ENCODE results near the gene SLC6A19.

- TF ChIP-seq IRF3 (IDR thresholded peaks at IDR 0.05) (no peak), TBL1XR1 (IDR thresholded peaks at IDR 0.05; ENCODE audit: low read depth, low read length) (no peak), POLR2A (IDR thresholded peaks at IDR 0.05; ENCODE audit: low read depth, low read length) (no peak), REST (IDR thresholded peaks at IDR 0.05; ENCODE audit: low read depth, low read length) (no peak), TCF12 (IDR thresholded peaks at IDR 0.05; ENCODE audit: low read depth, low read length) (no peak), NFYB (IDR thresholded peaks at IDR 0.05; ENCODE audit: insufficient read depth, low read depth, low read length) (no peak), MXI1 (IDR thresholded peaks at IDR 0.05; ENCODE audit: low read depth, low read length) (no peak), CTCF (IDR thresholded peaks at IDR 0.05 in 2 of 3, conservative IDR thresholded peaks at IDR 0.05 in 1 of 3; ENCODE audit: control insufficient read depth in 2 of 3, extremely low read depth in 1 of 3, insufficient read depth in 1 of 3, low read depth in 3 of 3, low read length in 3 of 3) (no peak), BACH1 (IDR thresholded peaks at IDR 0.05; ENCODE audit: borderline replicate concordance) (no peak), RFX5 (IDR thresholded peaks at IDR 0.05; ENCODE audit: low read depth, low read length) (no peak), FOS (IDR thresholded peaks at IDR 0.05; ENCODE audit: borderline replicate concordance, extremely low read depth, insufficient read length) (no peak)
- TF ChIP-seq, protein P1, sequence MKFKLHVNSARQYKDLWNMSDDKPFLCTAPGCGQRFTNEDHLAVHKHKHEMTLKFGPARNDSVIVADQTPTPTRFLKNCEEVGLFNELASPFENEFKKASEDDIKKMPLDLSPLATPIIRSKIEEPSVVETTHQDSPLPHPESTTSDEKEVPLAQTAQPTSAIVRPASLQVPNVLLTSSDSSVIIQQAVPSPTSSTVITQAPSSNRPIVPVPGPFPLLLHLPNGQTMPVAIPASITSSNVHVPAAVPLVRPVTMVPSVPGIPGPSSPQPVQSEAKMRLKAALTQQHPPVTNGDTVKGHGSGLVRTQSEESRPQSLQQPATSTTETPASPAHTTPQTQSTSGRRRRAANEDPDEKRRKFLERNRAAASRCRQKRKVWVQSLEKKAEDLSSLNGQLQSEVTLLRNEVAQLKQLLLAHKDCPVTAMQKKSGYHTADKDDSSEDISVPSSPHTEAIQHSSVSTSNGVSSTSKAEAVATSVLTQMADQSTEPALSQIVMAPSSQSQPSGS (IDR thresholded peaks at IDR 0.05; ENCODE audit: low read length) = no peak
- TF ChIP-seq, protein P2, sequence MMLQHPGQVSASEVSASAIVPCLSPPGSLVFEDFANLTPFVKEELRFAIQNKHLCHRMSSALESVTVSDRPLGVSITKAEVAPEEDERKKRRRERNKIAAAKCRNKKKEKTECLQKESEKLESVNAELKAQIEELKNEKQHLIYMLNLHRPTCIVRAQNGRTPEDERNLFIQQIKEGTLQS (IDR thresholded peaks at IDR 0.05; ENCODE audit: borderline replicate concordance, extremely low read depth, low read depth, low read length) = no peak
- TF ChIP-seq, protein P3, sequence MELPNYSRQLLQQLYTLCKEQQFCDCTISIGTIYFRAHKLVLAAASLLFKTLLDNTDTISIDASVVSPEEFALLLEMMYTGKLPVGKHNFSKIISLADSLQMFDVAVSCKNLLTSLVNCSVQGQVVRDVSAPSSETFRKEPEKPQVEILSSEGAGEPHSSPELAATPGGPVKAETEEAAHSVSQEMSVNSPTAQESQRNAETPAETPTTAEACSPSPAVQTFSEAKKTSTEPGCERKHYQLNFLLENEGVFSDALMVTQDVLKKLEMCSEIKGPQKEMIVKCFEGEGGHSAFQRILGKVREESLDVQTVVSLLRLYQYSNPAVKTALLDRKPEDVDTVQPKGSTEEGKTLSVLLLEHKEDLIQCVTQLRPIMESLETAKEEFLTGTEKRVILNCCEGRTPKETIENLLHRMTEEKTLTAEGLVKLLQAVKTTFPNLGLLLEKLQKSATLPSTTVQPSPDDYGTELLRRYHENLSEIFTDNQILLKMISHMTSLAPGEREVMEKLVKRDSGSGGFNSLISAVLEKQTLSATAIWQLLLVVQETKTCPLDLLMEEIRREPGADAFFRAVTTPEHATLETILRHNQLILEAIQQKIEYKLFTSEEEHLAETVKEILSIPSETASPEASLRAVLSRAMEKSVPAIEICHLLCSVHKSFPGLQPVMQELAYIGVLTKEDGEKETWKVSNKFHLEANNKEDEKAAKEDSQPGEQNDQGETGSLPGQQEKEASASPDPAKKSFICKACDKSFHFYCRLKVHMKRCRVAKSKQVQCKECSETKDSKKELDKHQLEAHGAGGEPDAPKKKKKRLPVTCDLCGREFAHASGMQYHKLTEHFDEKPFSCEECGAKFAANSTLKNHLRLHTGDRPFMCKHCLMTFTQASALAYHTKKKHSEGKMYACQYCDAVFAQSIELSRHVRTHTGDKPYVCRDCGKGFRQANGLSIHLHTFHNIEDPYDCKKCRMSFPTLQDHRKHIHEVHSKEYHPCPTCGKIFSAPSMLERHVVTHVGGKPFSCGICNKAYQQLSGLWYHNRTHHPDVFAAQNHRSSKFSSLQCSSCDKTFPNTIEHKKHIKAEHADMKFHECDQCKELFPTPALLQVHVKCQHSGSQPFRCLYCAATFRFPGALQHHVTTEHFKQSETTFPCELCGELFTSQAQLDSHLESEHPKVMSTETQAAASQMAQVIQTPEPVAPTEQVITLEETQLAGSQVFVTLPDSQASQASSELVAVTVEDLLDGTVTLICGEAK (IDR thresholded peaks at IDR 0.05; ENCODE audit: borderline replicate concordance) = no peak
Observed at GRCh38 chr5:1156754-1157460, 44.5 kb upstream of the SLC6A19 start.

Data from GM12878 (cell line).